Activated CD4-positive, alpha-beta T cell treated with anti-CD3 and anti-CD28 coated beads, Interleukin-2, amount 50 U/mL, for 4 hours (primary cell): ENCODE measurements around the gene BMERB1.
"Not testable (repeated sequence)": the region's sequence is repeated elsewhere in the genome, so short reads cannot be mapped to it uniquely, and the experiment has no call there.

Experiments used
- DNase-seq, 2 experiments: peaks; one replicate each; pipeline ENCODE4 v3.0.0-alpha.2; 2020

Gene BMERB1

GRCh38 chr16:15426796-15427195, 7.6 kb upstream of the BMERB1 start:
- no peak for DNase-seq

GRCh38 chr16:15427648-15428239, 6.6 kb upstream of the BMERB1 start:
- DNase-seq: peak; percentile 50 to 55

GRCh38 chr16:15430884-15431283, 3.5 kb upstream of the BMERB1 start:
- DNase-seq: not testable (repeated sequence)

- DNase-seq: peak in 1 of 2 experiments; percentile 4
Observed at GRCh38 chr16:15434079-15434424, 336 bp upstream of the BMERB1 start.

GRCh38 chr16:15435216-15435864, 952 bp downstream of the BMERB1 start:
- DNase-seq: no peak

GRCh38 chr16:15439102-15439501, 4.7 kb downstream of the BMERB1 start:
- DNase-seq: no peak

GRCh38 chr16:15439521-15439920, 5.1 kb downstream of the BMERB1 start:
- no peak for DNase-seq

GRCh38 chr16:15440852-15441251, 6.5 kb downstream of the BMERB1 start:
- DNase-seq: no peak

GRCh38 chr16:15442140-15442539, 7.8 kb downstream of the BMERB1 start:
- DNase-seq: not testable (repeated sequence)

- DNase-seq: no peak
Observed at GRCh38 chr16:15443753-15444152, 9.4 kb downstream of the BMERB1 start.

GRCh38 chr16:15444264-15444663, 9.9 kb downstream of the BMERB1 start:
- DNase-seq: no peak

GRCh38 chr16:15445450-15445849, 11.1 kb downstream of the BMERB1 start:
- no peak for DNase-seq

GRCh38 chr16:15446901-15447300, 12.5 kb downstream of the BMERB1 start:
- no peak for DNase-seq

- no peak for DNase-seq
Observed at GRCh38 chr16:15450624-15451023, 16.2 kb downstream of the BMERB1 start.

- DNase-seq: no peak
Observed at GRCh38 chr16:15451098-15451731, 16.8 kb downstream of the BMERB1 start.

- DNase-seq: no peak
Observed at GRCh38 chr16:15452246-15452855, 18.0 kb downstream of the BMERB1 start.

GRCh38 chr16:15453296-15453695, 18.9 kb downstream of the BMERB1 start:
- not testable (repeated sequence) for DNase-seq

GRCh38 chr16:15454933-15455332, 20.5 kb downstream of the BMERB1 start:
- DNase-seq: not testable (repeated sequence)

GRCh38 chr16:15457400-15457799, 23.0 kb downstream of the BMERB1 start:
- no peak for DNase-seq

- DNase-seq: no peak
Observed at GRCh38 chr16:15457958-15458357, 23.6 kb downstream of the BMERB1 start.

GRCh38 chr16:15459791-15460190, 25.4 kb downstream of the BMERB1 start:
- no peak for DNase-seq

- DNase-seq: no peak
Observed at GRCh38 chr16:15460601-15461000, 26.2 kb downstream of the BMERB1 start.

- no peak for DNase-seq
Observed at GRCh38 chr16:15461376-15461775, 27.0 kb downstream of the BMERB1 start.
